NCI-H1436 (cell line): ENCODE measurements around the gene GPATCH3.
"Not testable (repeated sequence)": the region's sequence is repeated elsewhere in the genome, so short reads cannot be mapped to it uniquely, and the experiment has no call there.

ENCODE experiments used
- DNase-seq: peaks from one replicate; lab custom pipeline; 2025; lab: John Stamatoyannopoulos, UW

GPATCH3 gene

GRCh38 chr1:26900001-26900814 lies at the start of gene GPATCH3:
TSS of gene GPATCH3 (minus strand) at chr1:26900467. CDS start at chr1:26900442, 25 bp downstream.
- DNase-seq, result peak; percentile 95

GRCh38 chr1:26949926-26950319 lies 49.7 kb upstream of the GPATCH3 start:
- no peak for DNase-seq

GRCh38 chr1:26949266-26949925 lies 49.1 kb upstream of the GPATCH3 start:
- DNase-seq, result no peak

- not testable (repeated sequence) for DNase-seq
These were observed 48.4 kb upstream of the GPATCH3 start for GRCh38 chr1:26948725-26949057.

- DNase-seq, result no peak
These were observed 46.0 kb upstream of the GPATCH3 start for GRCh38 chr1:26946270-26946669.

- DNase-seq, result no peak
These were observed 45.5 kb upstream of the GPATCH3 start for GRCh38 chr1:26945728-26946127.

- DNase-seq, result no peak
These were observed 44.9 kb upstream of the GPATCH3 start for GRCh38 chr1:26945138-26945537.

- no peak for DNase-seq
These were observed 42.4 kb upstream of the GPATCH3 start for GRCh38 chr1:26942656-26943055.

- no peak for DNase-seq
These were observed 41.0 kb upstream of the GPATCH3 start for GRCh38 chr1:26941311-26941710.

- DNase-seq, result no peak
These were observed 38.4 kb upstream of the GPATCH3 start for GRCh38 chr1:26938659-26939025.

GRCh38 chr1:26938004-26938658 lies 37.9 kb upstream of the GPATCH3 start:
- no peak for DNase-seq

- DNase-seq, result no peak
These were observed 36.6 kb upstream of the GPATCH3 start for GRCh38 chr1:26936823-26937222.

GRCh38 chr1:26932531-26932930 lies 32.3 kb upstream of the GPATCH3 start:
- no peak for DNase-seq

GRCh38 chr1:26923711-26924110 lies 23.4 kb upstream of the GPATCH3 start:
- DNase-seq, result no peak

- DNase-seq, result no peak
These were observed 22.6 kb upstream of the GPATCH3 start for GRCh38 chr1:26922901-26923300.

- no peak for DNase-seq
These were observed 22.1 kb upstream of the GPATCH3 start for GRCh38 chr1:26922431-26922729.

GRCh38 chr1:26921540-26922430 lies 21.5 kb upstream of the GPATCH3 start, which contains the start of gene NUDC:
TSS of gene NUDC (plus strand) at chr1:26921743. CDS start at chr1:26921849, 106 bp downstream.
- peak; percentile 96 for DNase-seq

GRCh38 chr1:26921126-26921539 lies 20.9 kb upstream of the GPATCH3 start:
- DNase-seq, result no peak

GRCh38 chr1:26915204-26915842 lies 15.1 kb upstream of the GPATCH3 start:
- no peak for DNase-seq

- DNase-seq, result peak; percentile 86
These were observed 13.7 kb upstream of the GPATCH3 start, which contains the start of gene NR0B2 for GRCh38 chr1:26913754-26914619. TSS of gene NR0B2 (minus strand) at chr1:26913975. CDS start at chr1:26913940, 35 bp downstream.

- no peak for DNase-seq
These were observed 13.1 kb upstream of the GPATCH3 start for GRCh38 chr1:26913389-26913753.
